ENCODE results near the gene CDNF. TPM values are rescaled to one million over a fixed set of nuclear protein-coding genes. Genes with fewer than 3 reads are reported as not detected.
A peak's percentile ranks its signal among the peaks of the same experiment; 100 is the strongest.

Gene CDNF
- total RNA-seq, 1 donor from 2014 or later = 7.4 TPM

- Histone ChIP-seq H3K27ac (no peak within 1 kb of the TSS), H3K36me3 (no peaks in the 10 kb centered on the region), H3K27me3 (no peaks in the 10 kb centered on the region), H3K4me1 (no peaks in the 10 kb centered on the region), H3K9me3 (no peaks in the 10 kb centered on the region), H3K4me3 (no peak within 1 kb of the TSS)
- intact Hi-C loops (cut with DNase I) = no loop called here
- TF ChIP-seq POLR2A (IDR thresholded peaks at IDR 0.05) (no peak), CTCF (IDR thresholded peaks at IDR 0.05) (no peak), POLR2AphosphoS5 (IDR thresholded peaks at IDR 0.05; ENCODE audit: insufficient read depth in 1 of 2, low read depth in 1 of 2) (no peak)
- no peak for DNase-seq (ENCODE audit: extremely low spot score in 2 of 2)
These were observed 63.0 kb downstream of the CDNF start, which contains the start of gene FAM107B for GRCh38 chr10:14774797-14775196. Gene FAM107B (minus strand): TSS chr10:14774897. CDS start chr10:14774663, 234 bp downstream.

GRCh38 chr10:14774214-14774580, 63.6 kb downstream of the CDNF start:
- H3K27me3 ChIP-seq = no peaks in the 10 kb centered on the region
- intact Hi-C loops (cut with DNase I) = no loop called here
- TF ChIP-seq POLR2A (IDR thresholded peaks at IDR 0.05) = no peak
- TF ChIP-seq CTCF (IDR thresholded peaks at IDR 0.05) = no peak
- no peak for TF ChIP-seq POLR2AphosphoS5 (IDR thresholded peaks at IDR 0.05; ENCODE audit: insufficient read depth in 1 of 2, low read depth in 1 of 2)
- no peak overlapping the region for H3K4me3 ChIP-seq
- H3K4me1 ChIP-seq = no peaks in the 10 kb centered on the region
- no peak for DNase-seq (ENCODE audit: extremely low spot score in 2 of 2)
- no peaks in the 10 kb centered on the region for H3K36me3 ChIP-seq
- no peak overlapping the region for H3K27ac ChIP-seq
- no peaks in the 10 kb centered on the region for H3K9me3 ChIP-seq

GRCh38 chr10:14773551-14774213, 64.2 kb downstream of the CDNF start:
- Histone ChIP-seq H3K27ac (no peak overlapping the region), H3K4me1 (no peaks in the 10 kb centered on the region), H3K9me3 (no peaks in the 10 kb centered on the region), H3K27me3 (no peaks in the 10 kb centered on the region), H3K36me3 (no peaks in the 10 kb centered on the region), H3K4me3 (no peak overlapping the region)
- intact Hi-C loops (cut with DNase I) = no loop called here
- DNase-seq (ENCODE audit: extremely low spot score in 2 of 2) = no peak
- TF ChIP-seq POLR2A (IDR thresholded peaks at IDR 0.05) (no peak), CTCF (IDR thresholded peaks at IDR 0.05) (peak in 1 of 3 experiments; percentile 6)

GRCh38 chr10:14772399-14772798, 65.4 kb downstream of the CDNF start:
- no peaks in the 10 kb centered on the region for H3K9me3 ChIP-seq
- no peaks in the 10 kb centered on the region for H3K36me3 ChIP-seq
- no peak overlapping the region for H3K27ac ChIP-seq
- no peak overlapping the region for H3K4me3 ChIP-seq
- H3K4me1 ChIP-seq = no peaks in the 10 kb centered on the region
- no peak for TF ChIP-seq POLR2AphosphoS5 (IDR thresholded peaks at IDR 0.05; ENCODE audit: insufficient read depth in 1 of 2, low read depth in 1 of 2)
- TF ChIP-seq CTCF (IDR thresholded peaks at IDR 0.05) = no peak
- TF ChIP-seq POLR2A (IDR thresholded peaks at IDR 0.05) = no peak
- no peak for DNase-seq (ENCODE audit: extremely low spot score in 2 of 2)
- intact Hi-C loops (cut with DNase I) = no loop called here
- H3K27me3 ChIP-seq = no peaks in the 10 kb centered on the region

GRCh38 chr10:14770927-14771326, 66.9 kb downstream of the CDNF start:
- H3K4me3 ChIP-seq = no peak overlapping the region
- DNase-seq (ENCODE audit: extremely low spot score in 2 of 2) = no peak
- H3K9me3 ChIP-seq = no peaks in the 10 kb centered on the region
- no peak for TF ChIP-seq POLR2A (IDR thresholded peaks at IDR 0.05)
- TF ChIP-seq POLR2AphosphoS5 (IDR thresholded peaks at IDR 0.05; ENCODE audit: insufficient read depth in 1 of 2, low read depth in 1 of 2) = no peak
- TF ChIP-seq CTCF (IDR thresholded peaks at IDR 0.05) = no peak
- no peaks in the 10 kb centered on the region for H3K27me3 ChIP-seq
- no peaks in the 10 kb centered on the region for H3K4me1 ChIP-seq
- no peaks in the 10 kb centered on the region for H3K36me3 ChIP-seq
- intact Hi-C loops (cut with DNase I) = no loop called here
- no peak overlapping the region for H3K27ac ChIP-seq

All from vagina (tissue), 2 donors.